ENCODE data around the gene INO80B.

DNA sequence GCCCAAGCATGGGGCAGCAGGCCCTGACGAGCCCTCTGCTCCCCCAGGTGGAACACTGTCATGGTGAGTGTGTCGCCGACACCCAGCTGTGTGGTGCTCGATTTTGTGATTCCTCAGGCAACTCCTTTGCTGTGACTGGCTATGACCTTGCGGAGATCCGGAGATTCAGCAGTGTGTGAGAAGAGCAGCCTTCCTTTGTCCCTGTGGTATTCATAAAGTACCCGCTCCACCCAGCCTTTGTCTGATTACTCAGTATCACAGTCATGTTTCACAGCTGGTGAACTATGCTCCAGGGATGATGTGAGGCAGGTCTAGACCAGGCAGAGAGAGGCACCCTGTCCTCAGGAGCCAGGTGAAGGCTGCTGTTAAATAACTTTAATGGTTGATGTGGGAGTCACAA is 29.4 kb upstream of the INO80B start:
- TF ChIP-seq, protein P1, sequence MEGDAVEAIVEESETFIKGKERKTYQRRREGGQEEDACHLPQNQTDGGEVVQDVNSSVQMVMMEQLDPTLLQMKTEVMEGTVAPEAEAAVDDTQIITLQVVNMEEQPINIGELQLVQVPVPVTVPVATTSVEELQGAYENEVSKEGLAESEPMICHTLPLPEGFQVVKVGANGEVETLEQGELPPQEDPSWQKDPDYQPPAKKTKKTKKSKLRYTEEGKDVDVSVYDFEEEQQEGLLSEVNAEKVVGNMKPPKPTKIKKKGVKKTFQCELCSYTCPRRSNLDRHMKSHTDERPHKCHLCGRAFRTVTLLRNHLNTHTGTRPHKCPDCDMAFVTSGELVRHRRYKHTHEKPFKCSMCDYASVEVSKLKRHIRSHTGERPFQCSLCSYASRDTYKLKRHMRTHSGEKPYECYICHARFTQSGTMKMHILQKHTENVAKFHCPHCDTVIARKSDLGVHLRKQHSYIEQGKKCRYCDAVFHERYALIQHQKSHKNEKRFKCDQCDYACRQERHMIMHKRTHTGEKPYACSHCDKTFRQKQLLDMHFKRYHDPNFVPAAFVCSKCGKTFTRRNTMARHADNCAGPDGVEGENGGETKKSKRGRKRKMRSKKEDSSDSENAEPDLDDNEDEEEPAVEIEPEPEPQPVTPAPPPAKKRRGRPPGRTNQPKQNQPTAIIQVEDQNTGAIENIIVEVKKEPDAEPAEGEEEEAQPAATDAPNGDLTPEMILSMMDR (IDR thresholded peaks at IDR 0.05): no peak
- no peak for TF ChIP-seq MXI1 (IDR thresholded peaks at IDR 0.05; ENCODE audit: low read depth, low read length)
- TF ChIP-seq SMC3 (IDR thresholded peaks at IDR 0.05; ENCODE audit: low read depth, low read length): no peak
- TF ChIP-seq, protein P2, sequence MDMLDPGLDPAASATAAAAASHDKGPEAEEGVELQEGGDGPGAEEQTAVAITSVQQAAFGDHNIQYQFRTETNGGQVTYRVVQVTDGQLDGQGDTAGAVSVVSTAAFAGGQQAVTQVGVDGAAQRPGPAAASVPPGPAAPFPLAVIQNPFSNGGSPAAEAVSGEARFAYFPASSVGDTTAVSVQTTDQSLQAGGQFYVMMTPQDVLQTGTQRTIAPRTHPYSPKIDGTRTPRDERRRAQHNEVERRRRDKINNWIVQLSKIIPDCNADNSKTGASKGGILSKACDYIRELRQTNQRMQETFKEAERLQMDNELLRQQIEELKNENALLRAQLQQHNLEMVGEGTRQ (IDR thresholded peaks at IDR 0.05; ENCODE audit: borderline replicate concordance, low read depth, low read length): no peak
- no peak for TF ChIP-seq RCOR1 (IDR thresholded peaks at IDR 0.05; ENCODE audit: low read length)
- TF ChIP-seq, protein P3, sequence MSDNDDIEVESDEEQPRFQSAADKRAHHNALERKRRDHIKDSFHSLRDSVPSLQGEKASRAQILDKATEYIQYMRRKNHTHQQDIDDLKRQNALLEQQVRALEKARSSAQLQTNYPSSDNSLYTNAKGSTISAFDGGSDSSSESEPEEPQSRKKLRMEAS (IDR thresholded peaks at IDR 0.05; ENCODE audit: low read depth): no peak
- TF ChIP-seq CHD2 (IDR thresholded peaks at IDR 0.05; ENCODE audit: low read length, partially characterized antibody): no peak
- no peak for TF ChIP-seq RAD21 (IDR thresholded peaks at IDR 0.05; ENCODE audit: low read length)
